ENCODE data around the gene RPH3AL.

- TF ChIP-seq POLR2A (IDR thresholded peaks at IDR 0.05) (no peak), CTCF (IDR thresholded peaks at IDR 0.05) (no peak), EP300 (IDR thresholded peaks at IDR 0.05) (no peak)
These were observed 122.8 kb downstream of the RPH3AL start for GRCh38 chr17:229709-230394.

Data from tibial nerve (tissue), 4 donors.